IMR-90 (cell line): ENCODE measurements around the gene RFTN1. TPM values are rescaled to one million over a fixed set of nuclear protein-coding genes. Genes with fewer than 3 reads are reported as not detected.
A peak's percentile ranks its signal among the peaks of the same experiment; 100 is the strongest.

Experiments
- ATAC-seq: fragments of 200-7000 bp; cut with Tn5 transposase; 2 replicates; pipeline ENCODE4 v1.9.1; 2020; ENCODE audit warnings: low read depth, mild to moderate bottlenecking, moderate library complexity
- BruUV-seq: library from RNA; stranded (reverse); fragments of 400-500 nt; replicated peaks from 2 replicates; lab custom pipeline; 2021; lab: Mats Ljungman, UMichigan
- CTCF ChIA-PET: fragments of 300-600 bp; formaldehyde crosslinking; extraction: SDS; loops from one replicate; lab custom pipeline; 2021; ENCODE audit warnings: antibody characterized with exemption; lab: Yijun Ruan, JAX
- POLR2A ChIA-PET: fragments of 300-600 bp; sonication (Branson Sonifier 250); formaldehyde crosslinking; loops from one replicate; lab custom pipeline; 2022; ENCODE audit warnings: antibody characterized with exemption; ENCODE audit not compliant: unreplicated experiment; lab: Charles Lee
- DNase-seq: peaks from one replicate; pipeline ENCODE4 v3.0.0; 2013
- H2AFZ ChIP-seq: replicated peaks from 2 replicates; pipeline ENCODE3; 2013; ENCODE audit warnings: low read length, mild to moderate bottlenecking; ENCODE audit not compliant: poor library complexity
- H2AK5ac ChIP-seq: 2 replicates; pipeline ENCODE4 v1.6.1; 2013; ENCODE audit warnings: low read depth, low read length, inconsistent platforms
- H2AK9ac ChIP-seq: replicated peaks from 2 replicates; pipeline ENCODE3; 2013; ENCODE audit warnings: mild to moderate bottlenecking, low read depth, low read length, moderate library complexity; ENCODE audit not compliant: poor library complexity
- H2BK120ac ChIP-seq: 2 replicates; pipeline ENCODE4 v1.6.1; 2013; ENCODE audit warnings: low read depth, low read length, inconsistent platforms
- H2BK15ac ChIP-seq: 3 replicates; pipeline ENCODE4 v1.6.1; 2013; ENCODE audit warnings: low read depth, low read length, inconsistent platforms
- H2BK20ac ChIP-seq: 2 replicates; pipeline ENCODE4 v1.6.1; 2013; ENCODE audit warnings: low read depth, mild to moderate bottlenecking, inconsistent platforms, low read length, moderate library complexity
- H2BK5ac ChIP-seq: 2 replicates; pipeline ENCODE4 v1.6.1; 2013; ENCODE audit warnings: mild to moderate bottlenecking, low read depth, low read length, inconsistent platforms; ENCODE audit not compliant: poor library complexity, severe bottlenecking
- H3K14ac ChIP-seq: replicated peaks from 2 replicates; pipeline ENCODE4 v1.6.1; 2013; ENCODE audit warnings: low read depth, low read length, inconsistent platforms
- H3K18ac ChIP-seq: 2 replicates; pipeline ENCODE4 v1.6.1; 2013; ENCODE audit warnings: low read depth, low read length, control low read depth
- H3K23ac ChIP-seq: 2 replicates; pipeline ENCODE4 v1.6.1; 2013; ENCODE audit warnings: low read depth, low read length, inconsistent platforms
- H3K27ac ChIP-seq: 2 replicates; pipeline ENCODE4 v1.5.1; 2013; ENCODE audit warnings: mild to moderate bottlenecking, control low read depth, low read length; ENCODE audit not compliant: insufficient read depth
- H3K27me3 ChIP-seq: 2 replicates; pipeline ENCODE4 v1.6.1; 2013; ENCODE audit warnings: low read length; ENCODE audit not compliant: control insufficient read depth, insufficient read depth
- H3K36me3 ChIP-seq: 2 replicates; pipeline ENCODE4 v1.6.1; 2013; ENCODE audit warnings: low read length, mixed read lengths; ENCODE audit not compliant: control insufficient read depth, insufficient read depth
- H3K4ac ChIP-seq: 2 replicates; pipeline ENCODE4 v1.6.1; 2013; ENCODE audit warnings: low read depth, low read length, inconsistent platforms
- H3K4me1 ChIP-seq: 2 replicates; pipeline ENCODE4 v1.6.1; 2013; ENCODE audit warnings: low read length, mixed read lengths; ENCODE audit not compliant: control insufficient read depth, insufficient read depth
- H3K4me2 ChIP-seq: 2 replicates; pipeline ENCODE4 v1.6.1; 2013; ENCODE audit warnings: low read depth, mild to moderate bottlenecking, control low read depth, low read length, moderate library complexity
- H3K4me3 ChIP-seq: 2 replicates; pipeline ENCODE4 v1.5.1; 2013; ENCODE audit warnings: low read depth, mild to moderate bottlenecking, control low read depth, low read length, moderate library complexity; ENCODE audit not compliant: insufficient read depth
- H3K56ac ChIP-seq: 2 replicates; pipeline ENCODE4 v1.6.1; 2013; ENCODE audit warnings: low read length, inconsistent platforms; ENCODE audit not compliant: insufficient read depth; ENCODE audit errors: extremely low read depth
- H3K79me1 ChIP-seq, 2 experiments: 2 replicates each; pipeline ENCODE4 v1.6.1; 2013; ENCODE audit warnings: low read length in 2 of 2, inconsistent platforms in 1 of 2, low read depth in 1 of 2
- H3K9ac ChIP-seq: 2 replicates; pipeline ENCODE4 v1.6.1; 2013; ENCODE audit warnings: low read depth, low read length, control low read depth
- H3K9me1 ChIP-seq: 2 replicates; pipeline ENCODE4 v1.6.1; 2013; ENCODE audit warnings: low read length, inconsistent platforms; ENCODE audit not compliant: insufficient read depth
- H3K9me3 ChIP-seq: 2 replicates; pipeline ENCODE4 v1.6.1; 2013; ENCODE audit warnings: low read length; ENCODE audit not compliant: control insufficient read depth, insufficient read depth
- H4K20me1 ChIP-seq: 2 replicates; pipeline ENCODE4 v1.6.1; 2013; ENCODE audit warnings: low read length, inconsistent platforms; ENCODE audit not compliant: insufficient read depth
- H4K5ac ChIP-seq: 2 replicates; pipeline ENCODE4 v1.6.1; 2013; ENCODE audit warnings: mild to moderate bottlenecking, low read depth, low read length, control low read depth
- H4K8ac ChIP-seq, 2 experiments: 2 replicates each; pipeline ENCODE4 v1.6.1; 2013; ENCODE audit warnings: low read depth in 2 of 2, low read length in 2 of 2, control low read depth in 1 of 2, inconsistent platforms in 1 of 2
- H4K91ac ChIP-seq: 2 replicates; pipeline ENCODE4 v1.6.1; 2013; ENCODE audit warnings: low read depth, low read length, inconsistent platforms; ENCODE audit not compliant: insufficient read depth
- BHLHE40 ChIP-seq: fragments of 150-350 bp; IDR thresholded peaks from 2 replicates; pipeline ENCODE4 v1.6.1; 2016; ENCODE audit warnings: mild to moderate bottlenecking, low read depth, low read length
- CEBPB ChIP-seq: IDR thresholded peaks from 2 replicates; pipeline ENCODE4 v1.6.1; 2012; ENCODE audit warnings: low read depth, low read length, improper control_type of control experiment
- CHD1 ChIP-seq: IDR thresholded peaks from 2 replicates; pipeline ENCODE4 v1.6.1; 2012; ENCODE audit warnings: low read depth, low read length, improper control_type of control experiment
- FOS ChIP-seq: fragments of 150-350 bp; IDR thresholded peaks from 2 replicates; pipeline ENCODE4 v1.6.1; 2016; ENCODE audit warnings: low read depth, low read length
- MAFK ChIP-seq: IDR thresholded peaks from 2 replicates; pipeline ENCODE4 v1.6.1; 2012; ENCODE audit warnings: low read depth, low read length, improper control_type of control experiment
- MAZ ChIP-seq: IDR thresholded peaks from 2 replicates; pipeline ENCODE4 v1.6.1; 2012; ENCODE audit warnings: low read depth, mild to moderate bottlenecking, low read length, improper control_type of control experiment, moderate library complexity, borderline replicate concordance
- MXI1 ChIP-seq: IDR thresholded peaks from 2 replicates; pipeline ENCODE4 v1.6.1; 2012; ENCODE audit warnings: low read depth, mild to moderate bottlenecking, low read length, moderate library complexity, borderline replicate concordance
- RAD21 ChIP-seq: IDR thresholded peaks from 2 replicates; pipeline ENCODE4 v1.6.1; 2012; ENCODE audit warnings: low read length, improper control_type of control experiment
- RCOR1 ChIP-seq: IDR thresholded peaks from 2 replicates; pipeline ENCODE4 v1.6.1; 2012; ENCODE audit warnings: mild to moderate bottlenecking, low read length, improper control_type of control experiment; ENCODE audit not compliant: insufficient replicate concordance
- RFX5 ChIP-seq: IDR thresholded peaks from 2 replicates; pipeline ENCODE4 v1.8.0; 2012; ENCODE audit warnings: low read depth, mild to moderate bottlenecking, low read length, moderate library complexity
- SMC3 ChIP-seq: fragments of 150-350 bp; IDR thresholded peaks from 2 replicates; pipeline ENCODE4 v1.6.1; 2016; ENCODE audit warnings: low read depth, mild to moderate bottlenecking, antibody characterized with exemption, low read length, moderate library complexity
- WGBS, 2 experiments: methylation state at CpG; one replicate each; pipeline versions ENCODE4 v1.1.5 to v1.1.7; 2013; ENCODE audit warnings: missing lambda C conversion rate in 2 of 2; ENCODE audit not compliant: insufficient read length in 1 of 2; ENCODE audit errors: extremely low coverage in 2 of 2; 5-methylcytosine and 5-hydroxymethylcytosine counted together
- dilution Hi-C: fragments of 300-500 bp; cut with HindIII; formaldehyde crosslinking; loops from one replicate; pipeline ENCODE4 v1.14.3; 2018; ENCODE audit warnings: low sequenced_read_pairs; ENCODE audit not compliant: unreplicated experiment
- in situ Hi-C: fragments of 300-500 bp; cut with MboI; formaldehyde crosslinking; loops from 3 replicates; pipeline ENCODE4 v1.14.3; 2019; ENCODE audit warnings: low sequenced_read_pairs, inconsistent platforms, mixed read lengths
- intact Hi-C: fragments of 100-400 bp; cut with micrococcal nuclease; formaldehyde crosslinking; loops from 2 replicates; pipeline ENCODE4 v1.10.0; 2022
- polyA plus RNA-seq, 3 experiments: library from polyadenylated mRNA; depleted of rRNA; stranded (reverse); fragments of >200 nt; gene quantifications; 2 replicates each; pipeline ENCODE4 v1.2.3, GENCODE V29; 2012; ENCODE audit warnings: low replicate concordance in 1 of 3
- total RNA-seq: library from RNA; depleted of rRNA; stranded (reverse); fragments of >200 nt; gene quantifications from 2 replicates; pipeline ENCODE4 v1.2.3, GENCODE V29; 2012
- TF ChIP-seq, protein P1 (sequence below): fragments of 150-350 bp; IDR thresholded peaks from 2 replicates; pipeline ENCODE4 v1.6.1; 2016; ENCODE audit warnings: low read depth, mild to moderate bottlenecking, low read length, moderate library complexity, borderline replicate concordance
- TF ChIP-seq, protein P2 (sequence below): fragments of 150-350 bp; IDR thresholded peaks from 2 replicates; pipeline ENCODE4 v1.6.1; 2017; ENCODE audit warnings: mild to moderate bottlenecking, antibody characterized with exemption, low read length, low read depth

Gene RFTN1
- total and polyA plus RNA-seq, 2 of the 4 experiments (the other 2 are of a cell fraction), result 45.0 to 52.0 TPM

DNA sequence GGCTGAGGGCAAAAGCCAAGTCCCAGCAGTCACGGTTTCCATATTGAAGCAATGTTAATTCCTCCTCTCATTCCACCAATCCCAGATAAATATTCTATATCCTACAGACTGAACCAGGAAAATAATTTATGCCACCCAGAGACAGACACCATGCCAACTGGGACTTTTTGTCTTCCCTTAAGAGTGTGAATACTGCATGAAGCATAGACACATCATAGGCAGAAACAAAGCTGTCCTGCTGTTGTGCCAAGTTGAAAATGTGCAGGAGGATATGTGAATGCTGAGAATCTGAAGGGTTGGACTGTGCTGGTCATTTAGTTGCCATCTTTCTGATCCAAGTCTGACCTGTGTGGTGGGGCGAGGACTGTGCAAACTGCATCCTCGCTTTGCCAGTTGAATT is 37.7 kb downstream of the RFTN1 start:
- ChIA-PET POLR2A (interaction anchor here (0.7 kb wide), 1 partner anchor 193 kb away, joined by 4 read pairs; no protein-coding TSS in a partner anchor), CTCF (interaction anchor here (1.4 kb wide), 1 partner anchor 185 kb away, joined by 3 read pairs; no protein-coding TSS in a partner anchor)
- Histone ChIP-seq H3K18ac (peak overlapping the region; percentile 71), H2BK5ac (peak overlapping the region; percentile 62), H2BK15ac (peak overlapping the region; percentile 82; the same call in 2 of the 3 replicates), H4K5ac (peak overlapping the region; percentile 53), H2BK120ac (peak overlapping the region; percentile 56), H3K9ac (no peak overlapping the region), H2AK9ac (no peak overlapping the region), H2AK5ac (peak overlapping the region; percentile 95), H3K23ac (peak overlapping the region; percentile 87; the same call in 1 of the 2 replicates), H3K9me3 (no peaks in the 10 kb centered on the region; the same call in 1 of the 2 replicates), H4K8ac (peak overlapping the region; percentile 23 to 85), H3K79me1 (peaks cover 40 to 80% of the 10 kb centered on the region in 2 experiments), H3K27me3 (no peaks in the 10 kb centered on the region), H4K20me1 (peaks cover 7% of the 10 kb centered on the region), H2BK20ac (peak overlapping the region; percentile 88), H3K56ac (no peak overlapping the region), H4K91ac (peak overlapping the region; percentile 73), H3K27ac (peak overlapping the region; percentile 89), H3K4me3 (no peak overlapping the region), H3K14ac (peak overlapping the region; percentile 83), H3K4me1 (peaks cover 30% of the 10 kb centered on the region), H3K4ac (peak overlapping the region; percentile 79), H3K9me1 (peaks cover 37% of the 10 kb centered on the region), H2AFZ (no peak overlapping the region), H3K4me2 (no peak overlapping the region), H3K36me3 (peaks cover 17% of the 10 kb centered on the region)
- BruUV-seq, result no TSS peak
- intact Hi-C loops, result loop anchor here (5.0 kb wide), 1 partner anchor 37 kb away; the partner anchor contains the start of gene RFTN1
- WGBS, 2 experiments, result 80% methylated on average over 1 of the region's 3 CpGs; no CpG with 5 or more reads in 1 of the 2 experiments
- ATAC-seq (no peak), DNase-seq (no peak)
- in situ Hi-C loops, result no loop called here
- dilution Hi-C loops, result no loop called here
- TF ChIP-seq, protein P1, sequence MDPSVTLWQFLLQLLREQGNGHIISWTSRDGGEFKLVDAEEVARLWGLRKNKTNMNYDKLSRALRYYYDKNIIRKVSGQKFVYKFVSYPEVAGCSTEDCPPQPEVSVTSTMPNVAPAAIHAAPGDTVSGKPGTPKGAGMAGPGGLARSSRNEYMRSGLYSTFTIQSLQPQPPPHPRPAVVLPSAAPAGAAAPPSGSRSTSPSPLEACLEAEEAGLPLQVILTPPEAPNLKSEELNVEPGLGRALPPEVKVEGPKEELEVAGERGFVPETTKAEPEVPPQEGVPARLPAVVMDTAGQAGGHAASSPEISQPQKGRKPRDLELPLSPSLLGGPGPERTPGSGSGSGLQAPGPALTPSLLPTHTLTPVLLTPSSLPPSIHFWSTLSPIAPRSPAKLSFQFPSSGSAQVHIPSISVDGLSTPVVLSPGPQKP, result no peak
- TF ChIP-seq CEBPB (no peak), RAD21 (no peak), SMC3 (no peak), RFX5 (no peak), BHLHE40 (no peak), FOS (no peak), MXI1 (no peak), MAFK (no peak), CHD1 (no peak), RCOR1 (no peak), MAZ (no peak)
- TF ChIP-seq, protein P2, sequence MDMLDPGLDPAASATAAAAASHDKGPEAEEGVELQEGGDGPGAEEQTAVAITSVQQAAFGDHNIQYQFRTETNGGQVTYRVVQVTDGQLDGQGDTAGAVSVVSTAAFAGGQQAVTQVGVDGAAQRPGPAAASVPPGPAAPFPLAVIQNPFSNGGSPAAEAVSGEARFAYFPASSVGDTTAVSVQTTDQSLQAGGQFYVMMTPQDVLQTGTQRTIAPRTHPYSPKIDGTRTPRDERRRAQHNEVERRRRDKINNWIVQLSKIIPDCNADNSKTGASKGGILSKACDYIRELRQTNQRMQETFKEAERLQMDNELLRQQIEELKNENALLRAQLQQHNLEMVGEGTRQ, result no peak
